ENCODE results near the gene ELF4.

DNA sequence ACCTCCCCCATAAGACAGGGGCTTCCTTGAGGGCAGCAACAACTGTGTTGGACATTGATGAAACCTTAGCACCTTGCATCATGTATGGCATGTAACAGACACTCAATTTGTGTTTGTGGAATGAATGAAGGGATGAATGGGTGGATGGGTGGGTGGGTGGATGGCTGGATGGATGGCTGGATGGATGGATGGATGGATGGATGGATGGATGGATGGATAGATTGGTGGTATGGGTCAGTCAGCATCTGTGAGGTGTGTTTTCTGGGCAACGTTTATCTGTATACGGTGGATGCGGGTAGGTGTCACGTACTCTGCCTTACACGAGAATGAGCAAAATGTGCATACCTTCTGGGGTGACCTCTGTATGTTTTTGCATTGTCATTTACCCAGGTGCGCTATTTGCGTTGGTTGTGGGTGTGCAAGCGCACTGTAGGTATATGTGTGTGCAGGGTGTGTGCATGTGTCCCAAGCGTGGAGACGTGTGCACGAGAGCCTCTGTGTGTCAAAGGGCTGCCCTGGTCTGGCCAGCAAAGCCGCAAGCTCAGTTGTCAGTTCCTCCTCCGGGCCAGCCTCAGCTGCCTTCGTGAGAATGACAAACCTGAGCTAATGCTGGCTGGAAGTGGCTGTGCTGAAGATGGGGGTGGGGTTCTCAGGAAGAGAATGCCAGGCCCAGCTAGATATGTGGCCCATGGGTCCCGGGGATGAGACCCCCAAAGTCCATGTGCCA is 26.5 kb downstream of the ELF4 start:
- TF ChIP-seq, protein P1, sequence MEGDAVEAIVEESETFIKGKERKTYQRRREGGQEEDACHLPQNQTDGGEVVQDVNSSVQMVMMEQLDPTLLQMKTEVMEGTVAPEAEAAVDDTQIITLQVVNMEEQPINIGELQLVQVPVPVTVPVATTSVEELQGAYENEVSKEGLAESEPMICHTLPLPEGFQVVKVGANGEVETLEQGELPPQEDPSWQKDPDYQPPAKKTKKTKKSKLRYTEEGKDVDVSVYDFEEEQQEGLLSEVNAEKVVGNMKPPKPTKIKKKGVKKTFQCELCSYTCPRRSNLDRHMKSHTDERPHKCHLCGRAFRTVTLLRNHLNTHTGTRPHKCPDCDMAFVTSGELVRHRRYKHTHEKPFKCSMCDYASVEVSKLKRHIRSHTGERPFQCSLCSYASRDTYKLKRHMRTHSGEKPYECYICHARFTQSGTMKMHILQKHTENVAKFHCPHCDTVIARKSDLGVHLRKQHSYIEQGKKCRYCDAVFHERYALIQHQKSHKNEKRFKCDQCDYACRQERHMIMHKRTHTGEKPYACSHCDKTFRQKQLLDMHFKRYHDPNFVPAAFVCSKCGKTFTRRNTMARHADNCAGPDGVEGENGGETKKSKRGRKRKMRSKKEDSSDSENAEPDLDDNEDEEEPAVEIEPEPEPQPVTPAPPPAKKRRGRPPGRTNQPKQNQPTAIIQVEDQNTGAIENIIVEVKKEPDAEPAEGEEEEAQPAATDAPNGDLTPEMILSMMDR (conservative IDR thresholded peaks at IDR 0.05) = no peak
- TF ChIP-seq ZFX (IDR thresholded peaks at IDR 0.05) = no peak
